Activated naive CD4-positive, alpha-beta T cell treated with anti-CD3 and anti-CD28 coated beads, Interleukin-2, amount 10 ng/mL, durations not matched to agents 7 days and 5 days (primary cell): Measurements from ENCODE around the gene MXRA8.

ENCODE experiments used
- CTCF ChIA-PET: fragments of 350-600 bp; sonication (Branson Sonifier 250); formaldehyde crosslinking; loops from one replicate; lab custom pipeline; 2021; ENCODE audit warnings: antibody characterized with exemption; lab: Charles Lee
- DNase-seq: peaks from one replicate; pipeline ENCODE4 v3.0.0-alpha.2; 2020
- H3K27ac Mint-ChIP-seq: one replicate; pipeline ENCODE4 v1.8.0; 2021; ENCODE audit warnings: mild to moderate bottlenecking, moderate library complexity, mixed read lengths
- H3K27me3 Mint-ChIP-seq: one replicate; pipeline ENCODE4 v1.8.0; 2021; ENCODE audit warnings: mild to moderate bottlenecking, mixed read lengths
- H3K36me3 Mint-ChIP-seq: one replicate; pipeline ENCODE4 v1.8.0; 2021; ENCODE audit warnings: mixed read lengths
- H3K4me1 Mint-ChIP-seq: one replicate; pipeline ENCODE4 v1.8.0; 2021; ENCODE audit warnings: mixed read lengths
- H3K4me3 Mint-ChIP-seq: one replicate; pipeline ENCODE4 v1.8.0; 2021; ENCODE audit warnings: mild to moderate bottlenecking, moderate library complexity, mixed read lengths
- H3K9me3 Mint-ChIP-seq: one replicate; pipeline ENCODE4 v1.8.0; 2021; ENCODE audit warnings: mixed read lengths

MXRA8 gene

DNA sequence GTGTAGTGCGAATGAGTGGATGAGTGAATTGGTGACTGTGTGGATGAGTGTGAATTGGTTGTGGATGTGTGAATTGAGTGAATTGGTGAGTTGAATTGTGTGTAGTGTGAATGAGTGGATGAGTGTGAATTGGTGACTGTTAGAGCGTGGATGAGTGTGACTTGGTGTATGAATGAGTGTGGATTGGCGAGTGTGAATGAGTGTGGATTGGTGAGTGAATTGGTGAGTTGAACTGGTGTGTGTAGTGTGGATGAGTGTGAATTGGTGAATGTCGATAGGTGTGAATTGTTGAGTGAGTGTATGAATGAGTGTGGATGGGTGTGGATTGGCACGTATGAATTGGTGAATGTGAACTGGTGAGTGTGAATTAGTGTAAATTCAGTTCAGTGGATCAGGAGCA lies 9.0 kb upstream of the MXRA8 start:
- no peak overlapping the region for H3K4me3 Mint-ChIP-seq
- H3K36me3 Mint-ChIP-seq, result peaks cover 2% of the 10 kb centered on the region
- H3K27ac Mint-ChIP-seq, result no peak overlapping the region
- CTCF ChIA-PET, result no interaction called here
- peaks cover 18% of the 10 kb centered on the region for H3K27me3 Mint-ChIP-seq
- H3K9me3 Mint-ChIP-seq, result no peaks in the 10 kb centered on the region
- DNase-seq, result no peak
- peaks cover 24% of the 10 kb centered on the region for H3K4me1 Mint-ChIP-seq

DNA sequence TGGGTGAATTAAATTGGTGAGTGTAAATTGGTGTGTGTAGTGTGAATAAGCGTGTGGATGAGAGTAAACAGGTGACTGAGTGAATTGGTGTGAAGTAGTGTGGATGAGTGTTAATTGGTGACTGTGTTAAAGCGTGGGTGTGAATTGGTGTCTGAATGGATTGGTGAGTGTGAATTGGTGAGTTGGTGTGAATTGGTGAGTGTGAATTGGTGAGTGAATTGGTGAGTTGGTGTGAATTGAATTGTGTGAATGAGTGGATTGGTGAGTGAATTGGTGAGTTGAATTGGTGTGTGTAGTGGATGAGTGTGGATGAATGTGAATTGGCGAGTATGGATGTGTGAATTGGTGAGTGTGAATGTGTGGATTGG lies 8.3 kb upstream of the MXRA8 start:
- Mint-ChIP-seq H3K27ac (no peak overlapping the region), H3K4me1 (peaks cover 17% of the 10 kb centered on the region), H3K9me3 (no peaks in the 10 kb centered on the region), H3K27me3 (peaks cover 24% of the 10 kb centered on the region), H3K4me3 (no peak overlapping the region), H3K36me3 (no peaks in the 10 kb centered on the region)
- CTCF ChIA-PET, result no interaction called here
- DNase-seq, result no peak

DNA sequence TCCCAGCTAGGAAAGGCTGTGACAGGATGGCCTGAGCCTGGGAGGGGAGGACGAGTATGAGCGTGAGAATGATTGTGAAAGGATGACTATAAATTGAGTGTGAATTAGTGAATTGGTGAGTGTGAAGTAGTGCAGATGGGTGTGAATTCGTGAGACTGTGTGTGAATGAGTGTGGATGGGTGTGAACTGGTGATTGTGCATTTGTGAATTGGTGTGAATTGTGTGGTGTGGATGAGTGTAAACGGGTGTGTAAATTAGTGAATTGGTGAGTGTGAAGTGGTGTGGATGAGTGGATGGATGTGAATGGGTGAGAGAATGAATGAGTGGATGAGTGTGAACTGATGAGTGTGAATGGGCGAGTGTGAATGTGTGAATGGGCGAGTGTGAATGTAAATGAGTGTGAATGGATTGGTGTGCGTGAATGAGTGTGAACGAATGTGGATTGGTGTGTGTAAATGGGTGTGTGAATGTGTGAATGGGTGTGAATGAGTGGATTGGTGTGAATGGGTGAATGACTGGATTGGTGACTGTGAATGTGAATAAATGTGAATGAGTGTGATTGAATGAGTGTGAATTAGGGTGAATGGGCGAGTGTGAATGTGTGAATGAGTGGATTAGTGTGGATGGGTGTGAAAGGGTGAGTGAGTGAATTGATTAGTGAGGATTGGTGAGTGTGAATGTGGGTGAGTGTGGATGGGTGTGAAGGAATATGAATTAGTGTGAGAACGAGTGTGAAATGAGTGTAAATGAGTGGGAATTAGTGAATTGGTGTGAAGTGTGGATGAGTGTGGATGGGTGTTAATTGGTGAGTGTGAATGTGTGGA lies 7.7 kb upstream of the MXRA8 start:
- no peak overlapping the region for H3K27ac Mint-ChIP-seq
- DNase-seq, result no peak
- H3K4me1 Mint-ChIP-seq, result peaks cover 11% of the 10 kb centered on the region
- no peak overlapping the region for H3K4me3 Mint-ChIP-seq
- no peaks in the 10 kb centered on the region for H3K36me3 Mint-ChIP-seq
- peaks cover 30% of the 10 kb centered on the region for H3K27me3 Mint-ChIP-seq
- CTCF ChIA-PET, result interaction anchor here (1.3 kb wide), 1 partner anchor 62 kb away, joined by 4 read pairs; no protein-coding TSS in a partner anchor
- H3K9me3 Mint-ChIP-seq, result no peaks in the 10 kb centered on the region

DNA sequence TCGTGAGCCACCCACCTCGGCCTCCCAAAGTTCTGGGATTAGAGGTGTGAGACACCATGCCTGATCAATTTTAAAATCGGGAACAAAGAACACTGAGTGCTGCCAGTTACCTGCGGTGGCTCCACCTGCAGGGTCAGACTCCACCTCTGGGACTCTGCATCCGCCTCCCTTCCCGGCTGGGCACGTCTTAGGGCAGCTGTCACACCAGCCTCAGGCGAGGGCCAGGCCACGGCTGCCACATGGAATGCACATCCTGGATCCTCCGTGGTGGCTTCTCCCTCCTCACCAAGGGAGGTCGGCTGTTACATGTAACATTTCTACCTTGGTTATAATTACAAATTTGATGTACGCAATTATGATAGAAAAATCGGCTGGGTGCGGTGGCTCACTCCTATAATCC lies 5.9 kb upstream of the MXRA8 start:
- no peak overlapping the region for H3K4me3 Mint-ChIP-seq
- no peak overlapping the region for H3K27ac Mint-ChIP-seq
- peaks cover 6% of the 10 kb centered on the region for H3K4me1 Mint-ChIP-seq
- H3K27me3 Mint-ChIP-seq, result peaks cover 38% of the 10 kb centered on the region
- H3K36me3 Mint-ChIP-seq, result no peaks in the 10 kb centered on the region
- no peak for DNase-seq
- no peaks in the 10 kb centered on the region for H3K9me3 Mint-ChIP-seq
- CTCF ChIA-PET, result no interaction called here

DNA sequence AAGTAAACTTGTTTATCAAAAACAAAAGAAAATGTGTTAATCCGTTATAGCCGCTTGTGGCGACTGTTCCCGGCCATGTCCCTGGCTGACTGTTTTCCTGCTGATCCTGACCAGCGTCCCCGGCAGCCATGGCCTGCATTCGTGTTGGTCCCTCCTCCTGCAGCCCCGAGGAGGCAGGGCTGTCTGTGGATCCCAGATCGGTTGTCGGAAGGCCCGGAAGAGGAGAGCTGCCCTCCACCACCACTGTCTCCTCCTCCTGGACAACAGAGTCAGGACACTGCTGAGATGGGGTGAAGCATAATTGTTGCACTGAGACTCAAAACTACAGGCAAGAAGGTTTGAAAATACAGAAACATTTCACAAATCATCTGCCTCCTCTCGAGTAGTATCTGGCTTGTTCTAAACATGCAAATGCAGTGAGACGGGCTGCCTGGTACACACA lies 3.6 kb upstream of the MXRA8 start:
- Mint-ChIP-seq H3K27me3 (peaks cover 61% of the 10 kb centered on the region), H3K4me3 (no peak overlapping the region), H3K36me3 (no peaks in the 10 kb centered on the region), H3K4me1 (peaks cover 19% of the 10 kb centered on the region), H3K27ac (no peak overlapping the region), H3K9me3 (no peaks in the 10 kb centered on the region)
- DNase-seq, result no peak
- CTCF ChIA-PET, result interaction anchor here (0.7 kb wide), 1 partner anchor 8 kb away, joined by 3 read pairs; no protein-coding TSS in a partner anchor

DNA sequence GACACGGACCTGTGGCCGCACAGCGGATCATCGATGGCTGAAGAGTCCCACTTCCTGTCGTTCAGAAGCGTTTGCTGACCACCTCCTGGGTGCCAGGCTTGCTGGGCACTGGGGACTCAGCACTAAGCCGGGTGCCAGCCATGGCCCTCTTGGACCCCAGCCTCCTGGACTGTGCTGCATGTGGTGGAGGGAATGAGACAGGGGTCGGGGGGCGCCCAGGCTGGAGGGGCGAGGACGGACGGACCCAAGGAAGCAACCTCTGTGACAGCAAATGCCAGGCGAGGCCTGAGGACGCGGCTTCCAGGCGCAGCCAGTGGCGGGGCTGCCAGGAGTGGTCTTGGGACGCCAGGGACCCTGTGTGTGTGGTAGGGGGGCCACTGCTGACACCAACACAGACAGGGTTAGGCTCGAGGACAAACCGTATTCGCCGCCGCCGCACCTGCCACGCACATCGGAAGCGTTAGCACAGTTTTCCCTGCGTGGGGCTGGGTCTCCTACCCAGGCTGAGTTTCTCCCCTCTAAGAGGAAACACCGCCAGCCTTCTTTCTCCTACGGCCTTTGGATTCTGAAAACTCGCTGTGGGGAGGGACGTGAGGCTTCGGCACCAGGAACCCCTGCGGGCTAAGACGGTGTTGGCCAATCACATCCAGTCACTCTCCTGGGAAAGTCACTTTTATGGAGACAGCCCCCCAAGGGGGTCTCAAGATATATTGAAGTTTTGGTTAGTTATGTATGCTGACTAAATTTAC lies 3.1 kb upstream of the MXRA8 start:
- H3K4me3 Mint-ChIP-seq, result no peak overlapping the region
- H3K27me3 Mint-ChIP-seq, result peaks cover 67% of the 10 kb centered on the region
- DNase-seq, result no peak
- CTCF ChIA-PET, result interaction anchor here (0.7 kb wide), 1 partner anchor 7 kb away, joined by 3 read pairs; no protein-coding TSS in a partner anchor
- H3K9me3 Mint-ChIP-seq, result no peaks in the 10 kb centered on the region
- H3K36me3 Mint-ChIP-seq, result no peaks in the 10 kb centered on the region
- H3K27ac Mint-ChIP-seq, result no peak overlapping the region
- H3K4me1 Mint-ChIP-seq, result peaks cover 19% of the 10 kb centered on the region

DNA sequence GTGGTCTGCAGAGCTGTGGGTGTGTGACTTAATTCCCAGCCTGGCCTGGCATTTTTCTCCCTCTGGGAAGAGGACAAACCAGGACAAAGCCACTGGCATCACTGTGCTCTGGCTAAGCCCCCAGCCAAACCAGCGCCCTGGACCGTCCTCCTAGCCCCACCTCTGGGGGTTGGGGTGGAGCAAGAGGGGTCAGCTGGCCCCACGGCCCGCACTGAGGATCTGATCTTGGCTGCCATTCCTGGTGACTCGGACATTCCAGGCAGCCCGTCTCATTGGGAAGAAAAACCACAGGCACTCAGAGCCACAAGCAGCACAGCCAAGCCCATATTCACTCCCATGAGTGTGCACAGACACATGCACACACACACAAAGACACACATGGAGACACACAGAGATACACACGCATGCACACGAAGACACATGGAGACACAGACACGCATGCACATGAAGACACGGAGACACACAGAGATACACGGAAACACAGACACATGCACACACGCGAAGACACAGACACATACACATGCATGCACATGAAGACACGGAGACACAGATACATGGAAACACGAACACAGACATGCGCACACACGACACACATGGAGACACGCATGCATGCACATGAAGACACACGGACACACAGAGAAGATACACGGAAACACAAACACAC lies 2.3 kb upstream of the MXRA8 start:
- no peaks in the 10 kb centered on the region for H3K36me3 Mint-ChIP-seq
- no peak for DNase-seq
- H3K4me3 Mint-ChIP-seq, result no peak overlapping the region
- CTCF ChIA-PET, result no interaction called here
- no peak overlapping the region for H3K27ac Mint-ChIP-seq
- peaks cover 73% of the 10 kb centered on the region for H3K27me3 Mint-ChIP-seq
- H3K9me3 Mint-ChIP-seq, result no peaks in the 10 kb centered on the region
- peaks cover 19% of the 10 kb centered on the region for H3K4me1 Mint-ChIP-seq

DNA sequence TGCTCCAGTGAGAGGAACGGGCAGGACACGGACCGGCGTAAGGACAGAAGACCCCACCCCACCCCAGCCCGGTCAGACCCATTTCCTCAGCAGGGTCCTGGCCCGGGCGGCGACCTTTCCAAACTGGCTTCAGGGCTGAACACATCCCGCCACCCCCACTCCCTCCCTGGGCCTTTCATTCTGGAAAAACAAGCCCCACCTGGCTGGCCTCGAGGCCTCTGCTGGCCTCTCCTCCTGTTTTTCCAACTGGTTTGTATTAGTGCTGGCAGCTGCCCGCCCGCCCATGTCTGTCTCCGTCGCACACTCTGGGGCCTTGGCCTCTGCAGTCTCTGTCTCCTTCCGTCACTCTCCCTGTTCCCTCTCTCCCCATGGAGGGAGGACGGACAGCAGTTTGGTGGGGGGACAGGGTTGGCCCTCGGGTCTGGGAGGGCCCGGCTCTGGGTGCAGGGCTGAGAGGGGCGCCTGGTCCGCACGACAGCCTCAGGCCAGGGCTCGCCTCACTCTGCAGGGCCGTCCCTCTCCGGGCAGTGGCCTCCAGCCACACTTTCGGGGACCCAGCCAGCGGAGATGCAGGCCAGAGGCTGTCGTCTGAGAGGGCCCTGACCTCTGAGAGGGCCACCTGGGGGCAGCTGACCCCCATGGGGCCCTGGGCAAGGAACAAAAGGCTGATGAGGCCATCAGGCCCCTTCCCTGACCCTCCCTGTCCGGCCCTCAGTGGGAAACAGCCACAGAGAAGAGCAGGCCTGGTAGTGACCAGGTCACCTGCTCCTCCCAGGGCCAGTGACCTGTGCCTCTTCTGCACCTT lies 1.5 kb upstream of the MXRA8 start:
- Mint-ChIP-seq H3K36me3 (no peaks in the 10 kb centered on the region), H3K27me3 (peaks cover 78% of the 10 kb centered on the region), H3K4me3 (no peak overlapping the region), H3K4me1 (peaks cover 19% of the 10 kb centered on the region), H3K9me3 (no peaks in the 10 kb centered on the region), H3K27ac (no peak overlapping the region)
- DNase-seq, result no peak
- CTCF ChIA-PET, result no interaction called here

DNA sequence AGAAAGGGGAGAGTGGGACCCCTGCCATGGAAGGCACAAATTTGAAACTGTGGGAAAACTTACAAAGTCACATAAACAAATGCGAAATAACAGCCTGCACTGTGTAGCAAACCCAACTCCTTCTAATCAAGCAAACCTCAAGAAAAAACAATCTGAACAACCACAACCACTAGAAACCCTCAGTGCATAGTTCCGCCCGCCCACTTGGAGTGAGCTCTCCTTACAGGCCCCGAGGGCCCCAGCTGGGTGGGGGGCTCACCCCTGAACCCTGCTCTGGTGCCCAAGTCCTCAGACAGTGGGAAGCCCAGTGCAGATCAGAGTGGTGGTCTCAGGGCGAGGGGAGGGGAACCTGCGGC lies 931 bp upstream of the MXRA8 start:
- peak; percentile 46 for DNase-seq
- Mint-ChIP-seq H3K9me3 (no peaks in the 10 kb centered on the region), H3K36me3 (no peaks in the 10 kb centered on the region), H3K4me1 (peaks cover 20% of the 10 kb centered on the region), H3K27me3 (peaks cover 80% of the 10 kb centered on the region), H3K27ac (peak overlapping the region; percentile 29), H3K4me3 (no peak overlapping the region)
- CTCF ChIA-PET, result no interaction called here

DNA sequence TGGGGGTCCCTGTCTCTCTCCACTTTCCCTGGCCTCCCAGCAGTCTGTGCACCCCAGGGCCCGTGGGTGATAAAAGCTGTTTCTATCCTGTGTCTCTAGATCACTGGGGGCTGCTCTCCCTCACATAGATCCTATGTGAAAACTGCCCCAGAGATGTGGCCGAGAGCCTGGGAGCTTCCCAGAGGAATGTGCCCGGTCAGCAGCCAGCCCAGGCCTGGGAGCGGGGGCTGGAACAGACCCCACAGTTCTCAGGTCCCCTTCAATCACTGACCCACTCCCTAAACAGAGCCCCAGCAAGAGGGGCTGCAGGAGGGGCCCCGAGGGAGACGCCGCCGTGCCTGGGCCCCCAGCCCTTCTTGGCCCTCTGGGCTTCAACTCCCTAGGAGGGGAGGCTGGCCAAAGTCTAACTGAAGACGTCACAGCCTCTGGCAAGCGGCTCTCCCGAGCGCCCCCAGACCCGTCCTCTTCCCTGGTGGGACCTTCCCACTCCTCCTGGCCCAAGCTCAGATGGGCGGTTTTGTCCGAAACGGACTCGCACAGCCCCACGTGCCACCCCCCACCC lies 403 bp downstream of the MXRA8 start:
- Mint-ChIP-seq H3K27ac (no peak overlapping the region), H3K4me3 (no peak overlapping the region), H3K4me1 (peaks cover 28% of the 10 kb centered on the region), H3K27me3 (peaks cover 86% of the 10 kb centered on the region), H3K36me3 (no peaks in the 10 kb centered on the region), H3K9me3 (no peaks in the 10 kb centered on the region)
- DNase-seq, result no peak
- CTCF ChIA-PET, result no interaction called here

DNA sequence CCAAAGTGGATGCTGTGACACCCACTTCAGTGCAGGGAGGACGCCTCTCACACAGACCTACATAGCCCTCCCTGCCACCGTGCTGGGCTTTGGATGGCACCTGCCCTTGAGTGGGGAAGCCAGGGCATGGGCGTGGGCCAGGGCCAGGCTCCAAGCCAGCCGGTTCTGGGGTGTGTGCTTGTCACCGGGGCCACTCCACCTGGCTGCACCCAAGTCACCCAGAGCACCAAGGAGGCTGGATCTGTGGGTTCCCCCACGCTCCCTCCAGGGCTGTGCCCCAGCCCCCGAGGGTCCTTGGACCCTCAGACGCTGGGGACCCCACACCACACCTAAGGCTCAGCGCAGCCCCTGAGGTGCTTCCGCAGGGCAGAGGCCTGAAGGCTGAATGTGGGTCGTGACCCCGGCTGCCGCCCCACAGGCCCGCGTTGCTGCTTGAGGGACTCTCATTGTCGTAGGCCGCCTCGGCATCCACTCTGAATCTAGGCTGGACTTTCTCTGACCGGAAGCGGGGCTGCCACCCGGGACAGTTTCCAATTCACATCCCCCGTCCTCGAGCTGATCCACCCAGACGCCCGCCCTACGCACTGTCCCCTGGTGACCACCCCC lies 1.5 kb downstream of the MXRA8 start:
- Mint-ChIP-seq H3K36me3 (no peaks in the 10 kb centered on the region), H3K4me3 (no peak overlapping the region), H3K9me3 (no peaks in the 10 kb centered on the region), H3K4me1 (peaks cover 36% of the 10 kb centered on the region), H3K27ac (no peak overlapping the region), H3K27me3 (peaks cover 86% of the 10 kb centered on the region)
- CTCF ChIA-PET, result no interaction called here
- DNase-seq, result no peak

DNA sequence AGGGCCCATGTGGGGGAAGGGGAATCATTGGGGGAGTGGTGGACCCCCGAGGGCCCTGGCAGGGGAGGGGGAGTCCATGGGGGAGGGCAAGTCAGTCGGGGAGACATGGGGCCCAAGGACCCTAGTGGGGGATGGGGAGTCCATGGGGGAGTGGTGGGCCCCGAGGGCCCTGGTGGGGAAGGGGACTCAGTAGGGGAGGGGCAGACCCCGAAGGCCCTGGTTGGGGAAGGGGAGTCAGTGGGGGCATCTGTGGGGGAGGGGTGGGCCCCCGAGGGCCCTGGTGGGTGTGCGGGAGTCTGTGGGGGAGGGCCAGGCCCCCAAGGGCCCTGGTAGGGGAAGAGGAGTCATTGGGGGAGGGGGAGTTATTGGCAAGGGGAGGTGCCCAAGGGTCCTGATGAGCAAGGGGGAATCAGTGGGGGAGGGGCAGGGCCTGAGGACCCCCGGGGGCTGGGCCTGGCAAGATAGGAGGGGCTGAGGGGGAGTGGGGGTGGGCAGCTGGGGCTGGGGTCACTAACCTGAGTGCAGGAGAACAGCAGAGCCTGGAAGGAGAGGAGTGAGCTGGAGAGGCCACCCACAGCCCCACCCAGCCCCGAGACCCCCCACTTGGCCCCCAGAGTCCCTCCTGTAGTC lies 2.1 kb downstream of the MXRA8 start:
- peaks cover 86% of the 10 kb centered on the region for H3K27me3 Mint-ChIP-seq
- peaks cover 36% of the 10 kb centered on the region for H3K4me1 Mint-ChIP-seq
- no peak overlapping the region for H3K27ac Mint-ChIP-seq
- CTCF ChIA-PET, result no interaction called here
- no peak for DNase-seq
- H3K4me3 Mint-ChIP-seq, result no peak overlapping the region
- no peaks in the 10 kb centered on the region for H3K9me3 Mint-ChIP-seq
- no peaks in the 10 kb centered on the region for H3K36me3 Mint-ChIP-seq

DNA sequence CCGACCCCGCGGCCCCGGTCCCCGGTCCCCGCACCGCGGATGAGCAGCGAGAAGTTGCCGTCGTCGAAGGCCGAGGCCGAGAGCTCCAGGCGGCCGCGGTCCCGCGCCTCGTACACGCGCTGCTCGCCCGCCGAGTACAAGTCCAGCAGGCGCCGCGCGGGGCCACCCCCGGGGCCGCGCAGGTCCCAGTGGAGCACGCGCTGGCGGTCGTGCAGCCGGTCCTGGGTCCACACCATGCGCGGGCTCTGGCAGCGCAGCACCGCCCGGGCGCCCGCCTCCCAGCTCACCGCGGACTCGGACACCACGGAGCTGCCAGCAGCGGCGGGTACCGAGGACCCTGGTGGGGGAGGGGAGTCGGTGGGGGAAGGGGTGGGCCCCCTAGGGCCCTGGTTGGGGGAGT lies 2.9 kb downstream of the MXRA8 start:
- no peaks in the 10 kb centered on the region for H3K9me3 Mint-ChIP-seq
- H3K27me3 Mint-ChIP-seq, result peaks cover 83% of the 10 kb centered on the region
- H3K4me1 Mint-ChIP-seq, result peaks cover 36% of the 10 kb centered on the region
- no peak overlapping the region for H3K27ac Mint-ChIP-seq
- H3K36me3 Mint-ChIP-seq, result no peaks in the 10 kb centered on the region
- CTCF ChIA-PET, result no interaction called here
- no peak for DNase-seq
- H3K4me3 Mint-ChIP-seq, result no peak overlapping the region
